ENCODE measurements around the gene AFAP1L2.

- TF ChIP-seq CTCF (IDR thresholded peaks at IDR 0.05) (no peak), REST (IDR thresholded peaks at IDR 0.05; ENCODE audit: insufficient read depth in 1 of 2, low read depth in 2 of 2, low read length in 1 of 2) (no peak), SIN3A (IDR thresholded peaks at IDR 0.05; ENCODE audit: borderline replicate concordance, insufficient read depth, low read depth, low read length) (no peak)
These were observed 98.8 kb downstream of the AFAP1L2 start for GRCh38 chr10:114305521-114305925.

All from Panc1 (cell line).